H1 (cell line): ENCODE results near the gene CDKN1A. TPM values are rescaled to one million over a fixed set of nuclear protein-coding genes. Genes with fewer than 3 reads are reported as not detected.

Source experiments
- CTCF ChIA-PET: fragments of 300-600 bp; sonication (Branson Sonifier 250); formaldehyde crosslinking; loops from one replicate; lab custom pipeline; 2021; ENCODE audit not compliant: partially characterized antibody; lab: Charles Lee
- POLR2A ChIA-PET: fragments of 300-600 bp; sonication (Branson Sonifier 250); formaldehyde crosslinking; loops from one replicate; lab custom pipeline; 2021; ENCODE audit warnings: inconsistent platforms; ENCODE audit not compliant: partially characterized antibody; lab: Charles Lee
- DNase-seq, 2 experiments: peaks; one replicate each; pipeline versions ENCODE4 v3.0.0 to v3.0.0-alpha.2; 2010 to 2022; ENCODE audit warnings: low spot score in 2 of 2, low read depth in 1 of 2, mixed read lengths in 1 of 2
- FAIRE-seq: peaks from 2 replicates; lab custom pipeline; 2011; peaks lifted over from hg19 to GRCh38; lab: Jason Lieb, UNC
- H2AFZ ChIP-seq: 2 replicates; pipeline ENCODE4 v1.8.1; 2012; ENCODE audit warnings: low read length, inconsistent platforms
- H2AK5ac ChIP-seq: 2 replicates; pipeline ENCODE4 v1.6.1; 2013; ENCODE audit warnings: low read depth, low read length
- H2BK120ac ChIP-seq: replicated peaks from 2 replicates; pipeline ENCODE3; 2013; ENCODE audit warnings: low read depth, low read length, inconsistent platforms
- H2BK12ac ChIP-seq: 2 replicates; pipeline ENCODE4 v1.6.1; 2013; ENCODE audit warnings: low read depth, low read length
- H2BK15ac ChIP-seq: 2 replicates; pipeline ENCODE4 v1.6.1; 2013; ENCODE audit warnings: low read length
- H2BK20ac ChIP-seq: 2 replicates; pipeline ENCODE4 v1.6.1; 2013; ENCODE audit warnings: low read length
- H2BK5ac ChIP-seq: 2 replicates; pipeline ENCODE4 v1.6.1; 2013; ENCODE audit warnings: low read depth, low read length
- H3K14ac ChIP-seq: 2 replicates; pipeline ENCODE4 v1.6.1; 2013; ENCODE audit warnings: inconsistent platforms; ENCODE audit not compliant: insufficient read length
- H3K18ac ChIP-seq: 2 replicates; pipeline ENCODE4 v1.6.1; 2013; ENCODE audit warnings: low read length; ENCODE audit errors: extremely low read depth
- H3K23ac ChIP-seq: 2 replicates; pipeline ENCODE4 v1.6.1; 2013; ENCODE audit warnings: inconsistent platforms; ENCODE audit not compliant: insufficient read length
- H3K23me2 ChIP-seq: 2 replicates; pipeline ENCODE4 v1.6.1; 2013; ENCODE audit warnings: low read depth, low read length
- H3K27ac ChIP-seq: 2 replicates; pipeline ENCODE4 v1.6.1; 2011; ENCODE audit warnings: low read depth, low read length, inconsistent platforms
- H3K27me3 ChIP-seq, 4 experiments: replicated peaks in 1 of 4; 1 replicate in 1 of 4; 2 replicates in 3 of 4; pipeline versions ENCODE4 v1.6.1 to v1.8.1; 2011 to 2013; ENCODE audit warnings: low read length in 3 of 4, mild to moderate bottlenecking in 3 of 4, inconsistent platforms in 2 of 4, mixed read lengths in 2 of 4, moderate library complexity in 1 of 4; ENCODE audit not compliant: control insufficient read depth in 3 of 4, insufficient read depth in 3 of 4; ENCODE audit errors: extremely low read depth in 1 of 4
- H3K36me3 ChIP-seq, 4 experiments: 2 replicates each; pipeline versions ENCODE4 v1.6.1 to v1.8.1; 2011 to 2013; ENCODE audit warnings: mild to moderate bottlenecking in 4 of 4, low read length in 3 of 4, moderate library complexity in 2 of 4, control low read depth in 1 of 4, inconsistent platforms in 1 of 4; ENCODE audit not compliant: insufficient read depth in 4 of 4, control insufficient read depth in 2 of 4
- H3K4ac ChIP-seq: replicated peaks from 2 replicates; pipeline ENCODE3; 2013; ENCODE audit warnings: low read length, low read depth, mixed read lengths, inconsistent platforms; ENCODE audit not compliant: insufficient read length
- H3K4me1 ChIP-seq, 4 experiments: replicated peaks in 1 of 4; 1 replicate in 1 of 4; 2 replicates in 3 of 4; pipeline versions ENCODE4 v1.6.1 to v1.8.1; 2011 to 2013; ENCODE audit warnings: low read length in 3 of 4, inconsistent platforms in 2 of 4, mixed read lengths in 1 of 4; ENCODE audit not compliant: insufficient read depth in 4 of 4, control insufficient read depth in 3 of 4
- H3K4me2 ChIP-seq, 2 experiments: 2 replicates each; pipeline versions ENCODE4 v1.6.1 to v1.8.1; 2011 to 2013; ENCODE audit warnings: low read depth in 2 of 2, low read length in 2 of 2, control low read depth in 1 of 2, inconsistent platforms in 1 of 2, mild to moderate bottlenecking in 1 of 2; ENCODE audit not compliant: insufficient read depth in 1 of 2
- H3K4me3 ChIP-seq, 4 experiments: fragments of 200-600, 300-600 bp in 1 of 4; sonication (generic), shearing (Covaris generic), sonication (Bioruptor Twin) in 1 of 4; 2 replicates each; pipeline versions ENCODE4 v1.5.1 to v1.8.1; 2011 to 2016; ENCODE audit warnings: low read length in 4 of 4, low read depth in 3 of 4, control low read depth in 2 of 4, inconsistent platforms in 2 of 4, mild to moderate bottlenecking in 2 of 4, mixed read lengths in 1 of 4, moderate library complexity in 1 of 4; ENCODE audit not compliant: insufficient read depth in 2 of 4; ENCODE audit errors: extremely low read depth in 1 of 4
- H3K56ac ChIP-seq: replicated peaks from 2 replicates; pipeline ENCODE3; 2013; ENCODE audit warnings: low read depth, mild to moderate bottlenecking, mixed read lengths, low read length, inconsistent platforms; ENCODE audit not compliant: insufficient read length
- H3K79me1 ChIP-seq: 2 replicates; pipeline ENCODE4 v1.6.1; 2013; ENCODE audit warnings: low read depth, low read length, control low read depth
- H3K79me2 ChIP-seq, 2 experiments: 2 replicates each; pipeline versions ENCODE4 v1.6.1 to v1.8.1; 2012 to 2013; ENCODE audit warnings: low read length in 2 of 2, mild to moderate bottlenecking in 2 of 2, inconsistent platforms in 1 of 2; ENCODE audit not compliant: insufficient read depth in 2 of 2, control insufficient read depth in 1 of 2
- H3K9ac ChIP-seq, 4 experiments: replicated peaks in 1 of 4; 1 replicate in 1 of 4; 2 replicates in 3 of 4; pipeline versions ENCODE4 v1.6.1 to v1.8.1; 2011 to 2013; ENCODE audit warnings: low read depth in 3 of 4, low read length in 3 of 4, control low read depth in 2 of 4, mild to moderate bottlenecking in 2 of 4, moderate library complexity in 2 of 4, inconsistent platforms in 1 of 4; ENCODE audit errors: extremely low read depth in 1 of 4
- H3K9me3 ChIP-seq, 2 experiments: 2 replicates each; pipeline versions ENCODE4 v1.6.1 to v1.8.1; 2012 to 2013; ENCODE audit warnings: mild to moderate bottlenecking in 2 of 2, moderate library complexity in 2 of 2, control low read depth in 1 of 2, inconsistent platforms in 1 of 2, low read depth in 1 of 2, low read length in 1 of 2, mixed read lengths in 1 of 2; ENCODE audit not compliant: insufficient read depth in 2 of 2
- H4K20me1 ChIP-seq, 2 experiments: replicated peaks in 1 of 2; 2 replicates each; pipeline versions ENCODE3 to v1.8.1; 2011 to 2013; ENCODE audit warnings: inconsistent platforms in 2 of 2, low read length in 2 of 2, mild to moderate bottlenecking in 1 of 2; ENCODE audit not compliant: insufficient read depth in 2 of 2, control insufficient read depth in 1 of 2
- H4K5ac ChIP-seq: 2 replicates; pipeline ENCODE4 v1.6.1; 2013; ENCODE audit warnings: low read length, low read depth, mixed read lengths, inconsistent platforms; ENCODE audit not compliant: insufficient read length
- H4K8ac ChIP-seq: 2 replicates; pipeline ENCODE4 v1.8.0; 2013; ENCODE audit warnings: mild to moderate bottlenecking, moderate library complexity, low read length, inconsistent platforms; ENCODE audit not compliant: insufficient read depth; ENCODE audit errors: extremely low read depth
- H4K91ac ChIP-seq: replicated peaks from 2 replicates; pipeline ENCODE3; 2013; ENCODE audit warnings: low read length, mixed read lengths, inconsistent platforms; ENCODE audit not compliant: insufficient read length
- HDAC2 ChIP-seq, 2 experiments: fragments of 300-600 bp in 1 of 2; sonication (generic) in 1 of 2; IDR thresholded peaks; 2 replicates each; pipeline ENCODE4 v1.6.1; 2011 to 2012; ENCODE audit warnings: low read depth in 2 of 2, low read length in 2 of 2, mild to moderate bottlenecking in 2 of 2, moderate library complexity in 2 of 2, borderline replicate concordance in 1 of 2, inconsistent platforms in 1 of 2
- KDM1A ChIP-seq: fragments of 200-600, 300-600 bp; sonication (generic); IDR thresholded peaks from 2 replicates; pipeline ENCODE4 v1.7.1; 2016; ENCODE audit warnings: mild to moderate bottlenecking, low read length, borderline replicate concordance
- RXRA ChIP-seq: IDR thresholded peaks from 2 replicates; pipeline ENCODE4 v1.6.1; 2011; ENCODE audit warnings: low read depth, mild to moderate bottlenecking, low read length, moderate library complexity; ENCODE audit not compliant: insufficient read depth
- YY1 ChIP-seq: IDR thresholded peaks from 2 replicates; pipeline ENCODE4 v1.6.1; 2011; ENCODE audit warnings: low read depth, mild to moderate bottlenecking, low read length
- WGBS, 2 experiments: shearing (Covaris generic) in 1 of 2; methylation state at CpG; one replicate each; pipeline versions ENCODE4 v1.1.6 to v1.1.7; 2013 to 2015; ENCODE audit warnings: low lambda C conversion rate in 2 of 2, mixed read lengths in 2 of 2, inconsistent platforms in 1 of 2, low coverage in 1 of 2, missing lambda C conversion rate in 1 of 2; ENCODE audit not compliant: insufficient replicate concordance in 2 of 2, insufficient coverage in 1 of 2, insufficient read length in 1 of 2; ENCODE audit errors: extremely low coverage in 1 of 2, missing lambda C conversion rate in 1 of 2; 5-methylcytosine and 5-hydroxymethylcytosine counted together
- polyA plus RNA-seq, 7 experiments: library from polyadenylated mRNA; depleted of rRNA in 3 of 7; stranded (reverse) in 5 of 7; unstranded in 2 of 7; fragments of >200 nt in 5 of 7; fragments of 200-250 nt in 2 of 7; gene quantifications; 1 replicate in 5 of 7; 2 replicates in 1 of 7; 4 replicates in 1 of 7; pipeline versions ENCODE4 v1.2.1 to v1.2.3, GENCODE V29; 2011 to 2013; ENCODE audit warnings: missing spikeins in 2 of 7, mixed read lengths in 2 of 7
- total RNA-seq: library from RNA; stranded (reverse); fragmentation: NEBNext Ultra II Directional; extraction: Animal tissue kit (Norgen Biotek cat#: 25700); gene quantifications from 2 replicates; pipeline ENCODE4 v1.2.1, GENCODE V29; 2021

Gene CDKN1A
- total and polyA plus RNA-seq, 2 of the 8 experiments (the other 6 are each of a cell fraction or from before 2014, with no cell fraction given) = 15.2 to 36.0 TPM

GRCh38 chr6:36734486-36735060 lies 56.1 kb downstream of the CDKN1A start:
- H4K5ac ChIP-seq = no peak overlapping the region
- H4K91ac ChIP-seq = no peak overlapping the region
- no peak overlapping the region for H3K9ac ChIP-seq
- H4K8ac ChIP-seq = no peak overlapping the region
- H2BK20ac ChIP-seq = no peak overlapping the region
- H2AFZ ChIP-seq = no peak overlapping the region
- H3K79me1 ChIP-seq = no peaks in the 10 kb centered on the region
- no peak overlapping the region for H2AK5ac ChIP-seq
- ChIA-PET POLR2A (interaction anchor here (0.9 kb wide), 1 partner anchor 141 kb away, joined by 4 read pairs; no protein-coding TSS in a partner anchor), CTCF (interaction anchor here (1.0 to 3.5 kb wide), 7 partner anchors 11 to 119 kb away, joined by 3 to 22 read pairs (median 7); no protein-coding TSS in a partner anchor)
- no peak overlapping the region for H3K14ac ChIP-seq
- H2BK5ac ChIP-seq = no peak overlapping the region
- H3K9me3 ChIP-seq = no peaks in the 10 kb centered on the region
- no peak overlapping the region for H3K18ac ChIP-seq
- no peak overlapping the region for H2BK120ac ChIP-seq
- no peak overlapping the region for H3K23ac ChIP-seq
- H4K20me1 ChIP-seq = no peaks in the 10 kb centered on the region
- no peaks in the 10 kb centered on the region; the same call in 1 of the 2 replicates for H3K23me2 ChIP-seq
- peaks cover 2 to 12% (median 6%) of the 10 kb centered on the region in 4 experiments; a peak in 5 of 7 replicates for H3K4me1 ChIP-seq
- H3K36me3 ChIP-seq = no peaks in the 10 kb centered on the region
- no peak overlapping the region for H2BK12ac ChIP-seq
- H3K4me3 ChIP-seq = no peak overlapping the region
- DNase-seq = no peak
- WGBS, 2 experiments = 94% methylated on average over 7 of the region's 7 CpGs; no CpG with 5 or more reads in 1 of the 2 experiments
- no peaks in the 10 kb centered on the region; a peak in 1 of 7 replicates for H3K27me3 ChIP-seq
- H3K56ac ChIP-seq = no peak overlapping the region
- H2BK15ac ChIP-seq = no peak overlapping the region
- H3K4ac ChIP-seq = no peak overlapping the region
- H3K27ac ChIP-seq = no peak overlapping the region
- H3K79me2 ChIP-seq = no peaks in the 10 kb centered on the region
- no peak for TF ChIP-seq YY1
- peak in 1 of 2 experiments; percentile 76; a peak in 1 of 4 replicates for TF ChIP-seq HDAC2 (IDR thresholded peaks at IDR 0.05; ENCODE audit: borderline replicate concordance in 1 of 2, low read depth in 2 of 2, low read length in 2 of 2)
- peak; percentile 94 for TF ChIP-seq KDM1A
- no peak for TF ChIP-seq RXRA
- no peak for FAIRE-seq
- H3K4me2 ChIP-seq = no peak overlapping the region
